ENCODE data around the gene MAPK14. TPM values are rescaled to one million over a fixed set of nuclear protein-coding genes. Genes with fewer than 3 reads are reported as not detected.

MAPK14 gene
- total and polyA plus RNA-seq, 2 donors (not counting 3 experiments of a cell fraction or from before 2014, with no cell fraction given), result 33.3 to 54.1 TPM

DNA sequence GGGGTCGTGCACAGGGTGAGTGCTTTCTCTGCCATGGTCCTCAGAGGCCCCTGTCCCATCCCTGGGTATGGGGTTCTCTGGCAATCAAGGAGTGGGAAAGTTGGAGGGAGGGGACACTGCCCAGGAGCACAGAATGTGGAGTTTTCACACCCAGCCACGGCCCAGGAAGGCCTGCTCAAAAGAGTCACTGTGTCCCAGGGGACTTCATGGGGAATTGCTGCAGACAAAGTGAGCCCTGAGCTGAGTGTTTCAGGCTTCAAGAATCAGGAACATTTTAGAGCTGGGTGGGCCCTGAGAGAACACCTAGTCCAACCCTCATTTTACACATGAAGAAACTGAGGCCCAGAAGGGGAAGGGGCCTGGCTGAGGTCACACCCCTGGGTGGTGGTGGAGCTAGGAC, 108.4 kb downstream of the MAPK14 start:
- CTCF ChIA-PET, result interaction anchor here (1.2 kb wide), 1 partner anchor 12 kb away, joined by 3 read pairs; no protein-coding TSS in a partner anchor
- no peak overlapping the region for H2AFZ ChIP-seq (ENCODE audit: low read depth, low read length)
- FAIRE-seq (no peak), DNase-seq (ENCODE audit: low read depth, low spot score) (no peak)
- no peak overlapping the region for H3K4me2 ChIP-seq (ENCODE audit: insufficient read depth, low read length)
- H3K9me3 ChIP-seq (replicated peaks; ENCODE audit: control insufficient read depth, insufficient read depth, low read length), result no peaks in the 10 kb centered on the region
- peaks cover 22% of the 10 kb centered on the region for H3K4me1 ChIP-seq (ENCODE audit: control insufficient read depth, extremely low read depth, insufficient read depth, low read length)
- no peak overlapping the region for H3K27ac ChIP-seq (ENCODE audit: insufficient read depth, low read depth, low read length)
- H3K79me2 ChIP-seq (ENCODE audit: control insufficient read depth, insufficient read depth, low read length), result no peaks in the 10 kb centered on the region
- TF ChIP-seq, protein P1, sequence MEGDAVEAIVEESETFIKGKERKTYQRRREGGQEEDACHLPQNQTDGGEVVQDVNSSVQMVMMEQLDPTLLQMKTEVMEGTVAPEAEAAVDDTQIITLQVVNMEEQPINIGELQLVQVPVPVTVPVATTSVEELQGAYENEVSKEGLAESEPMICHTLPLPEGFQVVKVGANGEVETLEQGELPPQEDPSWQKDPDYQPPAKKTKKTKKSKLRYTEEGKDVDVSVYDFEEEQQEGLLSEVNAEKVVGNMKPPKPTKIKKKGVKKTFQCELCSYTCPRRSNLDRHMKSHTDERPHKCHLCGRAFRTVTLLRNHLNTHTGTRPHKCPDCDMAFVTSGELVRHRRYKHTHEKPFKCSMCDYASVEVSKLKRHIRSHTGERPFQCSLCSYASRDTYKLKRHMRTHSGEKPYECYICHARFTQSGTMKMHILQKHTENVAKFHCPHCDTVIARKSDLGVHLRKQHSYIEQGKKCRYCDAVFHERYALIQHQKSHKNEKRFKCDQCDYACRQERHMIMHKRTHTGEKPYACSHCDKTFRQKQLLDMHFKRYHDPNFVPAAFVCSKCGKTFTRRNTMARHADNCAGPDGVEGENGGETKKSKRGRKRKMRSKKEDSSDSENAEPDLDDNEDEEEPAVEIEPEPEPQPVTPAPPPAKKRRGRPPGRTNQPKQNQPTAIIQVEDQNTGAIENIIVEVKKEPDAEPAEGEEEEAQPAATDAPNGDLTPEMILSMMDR (IDR thresholded peaks at IDR 0.05; ENCODE audit: extremely low read depth in 1 of 2, insufficient read depth in 1 of 2, low read depth in 1 of 2, low read length in 2 of 2), result no peak
- no peak for TF ChIP-seq EZH2 (IDR thresholded peaks at IDR 0.05; ENCODE audit: borderline replicate concordance, low read depth, low read length, severe bottlenecking)
- TF ChIP-seq, protein P2, sequence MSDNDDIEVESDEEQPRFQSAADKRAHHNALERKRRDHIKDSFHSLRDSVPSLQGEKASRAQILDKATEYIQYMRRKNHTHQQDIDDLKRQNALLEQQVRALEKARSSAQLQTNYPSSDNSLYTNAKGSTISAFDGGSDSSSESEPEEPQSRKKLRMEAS (IDR thresholded peaks at IDR 0.05; ENCODE audit: insufficient read depth, insufficient read length), result no peak
- TF ChIP-seq FOS (IDR thresholded peaks at IDR 0.05; ENCODE audit: borderline replicate concordance, insufficient read depth, low read length), result no peak
- TF ChIP-seq MYC (IDR thresholded peaks at IDR 0.05; ENCODE audit: low read depth, low read length), result no peak
- no peak for TF ChIP-seq GATA2 (IDR thresholded peaks at IDR 0.05; ENCODE audit: insufficient read depth, insufficient read length, low read depth, low read length)
- no peak for TF ChIP-seq JUN (IDR thresholded peaks at IDR 0.05; ENCODE audit: borderline replicate concordance, insufficient read depth, insufficient read length, low read depth)
- no peak for TF ChIP-seq POLR2A (IDR thresholded peaks at IDR 0.05; ENCODE audit: low read depth, low read length)
- no peak for TF ChIP-seq POLR2AphosphoS5 (IDR thresholded peaks at IDR 0.05; ENCODE audit: insufficient read depth, low read depth, low read length)
- H3K4me3 ChIP-seq (replicated peaks in 1 of 3; ENCODE audit: insufficient read depth in 1 of 3, low read depth in 1 of 3, low read length in 3 of 3), result no peak overlapping the region
- no peaks in the 10 kb centered on the region for H3K36me3 ChIP-seq (ENCODE audit: control insufficient read depth in 2 of 2, extremely low read depth in 1 of 2, insufficient read depth in 2 of 2, low read length in 2 of 2)
- intact Hi-C loops (cut with micrococcal nuclease) (no loop called here), dilution Hi-C loops (cut with MboI; ENCODE audit: extremely low pct_ligation_motif_present, low sequenced_read_pairs) (no loop called here)
- no TSS peak for BruUV-seq (replicated peaks)
- H4K20me1 ChIP-seq (replicated peaks; ENCODE audit: control insufficient read depth, extremely low read depth, insufficient read depth, low read length), result no peaks in the 10 kb centered on the region
- H3K9ac ChIP-seq (replicated peaks; ENCODE audit: extremely low read depth, insufficient read depth, low read length), result no peak overlapping the region
- no peaks in the 10 kb centered on the region for H3K27me3 ChIP-seq (ENCODE audit: control insufficient read depth in 2 of 2, insufficient read depth in 2 of 2, low read length in 2 of 2)
- POLR2A ChIA-PET, result no interaction called here
- H3K9me1 ChIP-seq (replicated peaks; ENCODE audit: control insufficient read depth, extremely low read depth, insufficient read depth, low read length), result no peaks in the 10 kb centered on the region
